ENCODE results near the gene SHC2.
"Not testable (repeated sequence)": the region's sequence is repeated elsewhere in the genome, so short reads cannot be mapped to it uniquely, and the experiment has no call there.

SHC2 gene

DNA sequence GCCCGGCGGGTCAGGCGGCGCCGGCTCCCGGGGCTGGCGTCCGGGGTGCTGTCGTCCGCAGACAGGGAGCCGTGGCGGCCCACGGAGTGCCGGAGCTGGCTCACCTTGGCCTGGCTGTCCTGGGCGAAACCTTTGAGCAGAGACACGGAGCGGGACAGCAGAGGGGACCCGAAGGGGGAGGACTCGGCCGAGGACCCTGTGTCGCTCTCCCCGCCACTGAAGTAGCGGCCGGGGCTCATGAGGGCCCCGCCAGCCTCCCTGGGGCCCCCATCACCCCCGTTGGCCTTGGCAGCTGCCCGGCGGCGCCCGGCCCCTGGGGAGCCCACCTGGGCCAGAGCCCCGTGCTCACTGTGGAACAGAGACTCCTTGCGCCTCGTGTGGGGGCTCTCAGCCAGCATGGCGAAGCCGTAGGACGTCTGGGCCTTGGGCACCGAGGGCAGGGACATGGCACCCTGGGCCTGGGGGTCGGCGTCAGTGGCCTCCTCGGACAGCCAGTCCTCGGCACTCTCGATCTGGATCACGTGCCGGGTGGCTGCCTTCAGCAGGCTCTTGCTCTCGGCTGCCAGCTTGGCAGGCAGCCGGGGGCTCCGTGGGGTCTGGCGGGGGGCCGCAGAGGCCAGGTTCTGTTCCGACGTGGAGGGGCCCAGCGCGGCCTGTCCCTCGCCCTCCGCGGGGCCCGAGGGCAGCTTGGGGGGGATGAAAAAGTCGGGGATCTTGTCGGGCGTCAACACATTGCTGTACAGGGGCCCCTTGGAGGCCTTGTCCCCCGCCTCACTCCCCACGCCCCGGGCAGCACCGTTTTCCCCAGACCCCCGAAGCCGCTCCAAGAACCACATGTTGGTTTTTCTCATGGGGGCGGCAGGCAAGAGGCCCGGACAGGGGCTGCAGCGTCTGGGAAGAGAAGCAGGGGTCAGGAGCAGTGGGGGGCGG is 53.1 kb downstream of the SHC2 start:
- no peak for DNase-seq (ENCODE audit: low read depth in 2 of 2, low spot score in 1 of 2)

DNA sequence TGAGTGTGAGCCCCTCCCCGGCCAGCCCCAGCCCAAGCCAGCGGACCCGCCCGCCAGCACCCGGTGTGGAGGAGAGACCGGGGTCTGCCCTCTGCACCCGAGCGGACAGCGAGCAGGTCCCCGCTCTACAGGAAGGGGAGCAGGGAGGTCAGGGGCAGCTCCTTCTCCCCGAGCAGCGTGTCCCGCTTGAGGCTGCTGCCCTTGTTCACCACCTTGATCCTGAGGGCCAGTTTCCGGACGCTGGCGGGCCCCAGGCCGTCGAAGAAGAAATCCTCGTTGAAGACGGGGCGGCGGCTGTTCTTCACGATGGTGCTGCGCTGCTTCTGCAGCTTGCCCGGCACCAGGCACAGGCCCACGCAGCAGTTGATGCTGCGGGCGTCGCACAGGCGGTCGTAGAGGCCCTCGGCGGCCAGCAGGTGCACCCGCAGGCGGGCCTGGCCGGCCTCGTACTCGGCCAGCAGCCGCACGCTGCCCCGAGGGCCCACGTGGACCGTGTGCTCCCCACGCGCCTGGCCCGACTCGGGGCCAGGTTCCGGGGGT is 53.8 kb downstream of the SHC2 start:
- no peak for DNase-seq (ENCODE audit: low read depth in 2 of 2, low spot score in 1 of 2)

DNA sequence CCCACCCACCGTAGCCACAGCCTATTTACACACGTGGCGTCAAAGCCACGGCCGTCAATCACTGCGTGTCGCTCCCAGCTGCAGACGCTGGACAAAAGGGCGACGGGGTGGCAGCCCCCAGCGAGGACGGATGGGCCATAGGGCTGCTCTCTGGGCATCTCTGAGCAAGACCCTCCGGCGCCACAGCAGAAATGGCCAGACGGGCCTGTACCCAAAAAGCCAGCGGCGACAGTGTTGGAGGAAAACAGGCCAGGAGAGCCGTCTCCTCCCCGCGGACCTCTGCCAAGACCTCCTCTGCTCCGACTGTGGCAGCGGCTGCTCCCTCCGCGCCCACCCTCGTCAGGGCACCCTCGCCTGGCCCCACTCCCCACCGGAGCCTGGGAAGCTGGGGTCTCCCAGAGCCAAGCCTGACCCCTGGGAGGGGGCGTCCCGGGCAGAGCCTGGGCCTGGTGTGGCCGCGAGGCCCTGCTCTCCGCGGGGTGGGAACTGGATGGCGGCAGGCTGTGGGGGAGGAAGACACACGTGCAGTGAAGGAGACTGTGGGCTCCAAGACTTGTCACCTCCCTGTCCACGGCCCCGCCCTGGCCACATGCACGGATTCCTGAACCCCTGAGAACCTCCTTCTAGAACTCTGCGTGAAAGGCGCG is 54.6 kb downstream of the SHC2 start:
- DNase-seq (ENCODE audit: low read depth in 2 of 2, low spot score in 1 of 2): no peak

DNA sequence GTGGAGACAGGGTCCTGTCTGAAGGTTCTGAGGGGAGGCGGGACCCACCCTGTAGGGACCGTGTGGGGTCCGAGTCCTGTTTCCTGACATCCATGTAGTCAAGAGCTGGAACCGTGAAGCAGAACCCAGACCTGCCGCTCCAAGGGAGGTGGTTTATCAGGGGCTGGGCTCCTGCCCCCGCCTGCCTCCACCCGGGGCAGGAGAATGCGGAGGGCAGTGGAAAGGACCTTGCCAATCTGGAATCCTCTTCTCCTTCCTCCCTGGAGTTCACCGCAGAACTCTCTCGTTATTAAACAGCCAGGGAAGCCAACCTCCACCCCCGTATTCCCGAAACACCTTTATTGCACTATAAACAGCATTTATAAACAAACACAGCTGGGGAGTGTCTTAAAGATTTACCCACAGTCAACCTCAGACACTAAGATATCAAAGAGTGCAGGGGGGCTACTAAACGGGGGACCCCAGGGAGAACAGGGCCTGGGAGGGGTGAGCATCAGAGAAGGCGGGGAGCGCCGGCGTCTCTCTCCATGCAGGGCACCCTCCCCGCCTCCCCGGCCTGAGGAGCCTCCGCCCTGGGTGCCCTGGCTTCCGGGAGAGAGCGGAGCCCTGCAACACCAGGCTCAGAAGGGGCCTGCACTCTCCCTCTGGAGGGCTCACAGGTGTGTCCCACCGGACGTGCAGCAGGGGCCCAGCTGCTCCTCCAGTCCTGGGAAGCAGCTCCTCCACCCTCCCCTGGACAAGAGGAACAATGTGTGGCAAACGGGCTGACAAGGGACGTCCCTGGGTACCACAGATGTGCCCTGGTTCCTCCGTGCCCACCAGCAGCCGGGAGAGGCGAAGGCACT is 55.5 kb downstream of the SHC2 start:
- DNase-seq (ENCODE audit: low read depth in 2 of 2, low spot score in 1 of 2): no peak

DNA sequence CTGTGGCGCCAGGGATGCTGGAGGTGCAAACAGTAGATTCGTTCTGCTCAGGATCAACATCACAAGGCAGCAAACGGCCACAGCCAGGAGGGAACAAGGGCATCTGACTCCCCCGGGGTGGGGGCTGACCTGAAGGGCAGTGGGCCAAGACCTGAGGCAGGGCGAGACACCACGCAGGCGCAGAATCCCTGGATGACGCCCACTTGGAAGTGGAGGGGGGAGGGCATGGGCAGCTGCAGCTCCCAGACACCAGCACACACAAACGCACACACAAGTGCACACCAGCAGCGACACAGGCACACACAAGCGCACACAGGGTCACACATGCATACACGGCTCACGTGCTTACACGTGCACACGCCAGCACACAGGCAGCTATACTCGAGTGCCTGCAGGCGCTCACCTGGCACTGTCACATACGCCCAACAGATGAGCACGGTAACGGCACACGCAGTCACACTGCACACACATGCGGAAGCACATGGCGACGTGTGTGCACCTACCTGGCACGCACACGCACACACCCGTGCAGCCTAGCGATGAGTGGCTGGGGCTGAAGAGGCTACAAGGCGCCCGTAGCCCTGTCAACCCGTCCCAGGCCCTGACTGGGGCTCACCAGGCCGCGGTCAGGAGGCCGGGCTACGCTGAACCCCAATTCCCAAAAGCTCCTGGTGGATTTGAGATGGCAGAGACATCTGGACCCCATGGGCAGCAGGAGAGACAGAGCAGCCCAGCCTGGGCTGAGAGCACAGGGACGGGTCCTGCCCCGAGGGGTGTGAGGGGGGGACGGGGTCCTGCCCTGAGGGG is 57.4 kb downstream of the SHC2 start:
- no peak for DNase-seq (ENCODE audit: low read depth in 2 of 2, low spot score in 1 of 2)

DNA sequence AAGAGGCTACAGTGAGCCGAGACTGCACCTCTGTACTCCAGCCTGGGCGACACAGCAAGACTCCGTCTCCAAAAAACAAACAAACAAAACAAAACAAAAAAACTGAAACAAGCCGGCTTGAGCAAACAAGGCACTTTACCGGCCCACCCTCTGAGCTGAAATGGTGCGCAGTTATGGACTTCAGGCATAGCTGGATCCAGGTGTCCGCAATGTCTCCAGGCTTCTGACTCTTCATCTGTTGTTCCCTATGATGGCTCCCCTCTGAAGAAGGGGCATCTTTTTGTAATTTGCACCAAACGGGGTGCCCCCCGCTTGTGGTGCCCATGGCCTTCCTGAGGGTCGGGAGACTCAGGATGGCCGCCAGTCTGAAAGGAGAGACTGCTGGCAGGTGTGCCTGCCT is 58.0 kb downstream of the SHC2 start:
- DNase-seq (ENCODE audit: low read depth in 2 of 2, low spot score in 1 of 2): no peak

DNA sequence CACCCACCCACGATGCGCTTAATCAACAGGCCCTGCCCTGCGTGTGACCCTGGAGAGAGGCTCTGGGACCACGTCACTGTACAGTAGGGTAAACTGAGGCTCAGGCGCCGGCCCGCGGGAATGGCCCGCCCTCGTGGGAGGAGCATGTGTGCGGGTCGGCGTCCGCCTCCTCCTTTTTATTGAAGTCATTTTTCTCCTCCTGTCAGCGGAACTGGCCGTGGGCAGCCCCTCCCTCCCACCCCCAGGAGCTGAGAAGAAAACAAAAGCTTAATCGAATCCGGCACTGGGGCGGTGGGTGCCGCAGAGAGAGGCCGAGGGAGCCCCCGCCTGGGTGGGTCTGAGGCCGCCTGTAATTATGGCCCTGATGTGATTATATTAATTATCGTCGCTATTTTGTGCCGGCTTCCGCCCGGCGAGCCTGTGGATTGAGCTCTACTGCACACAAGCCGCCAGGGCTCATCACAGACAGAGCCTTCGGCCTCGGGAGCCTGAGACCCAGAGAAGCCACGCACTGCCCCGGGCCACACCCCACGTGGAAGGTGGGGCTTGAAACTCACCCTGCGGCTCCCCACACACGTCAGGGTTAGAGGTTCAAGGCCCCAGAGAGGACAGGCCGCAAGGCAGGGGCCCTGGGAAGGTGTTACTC is 58.8 kb downstream of the SHC2 start:
- DNase-seq (ENCODE audit: low read depth in 2 of 2, low spot score in 1 of 2): no peak

DNA sequence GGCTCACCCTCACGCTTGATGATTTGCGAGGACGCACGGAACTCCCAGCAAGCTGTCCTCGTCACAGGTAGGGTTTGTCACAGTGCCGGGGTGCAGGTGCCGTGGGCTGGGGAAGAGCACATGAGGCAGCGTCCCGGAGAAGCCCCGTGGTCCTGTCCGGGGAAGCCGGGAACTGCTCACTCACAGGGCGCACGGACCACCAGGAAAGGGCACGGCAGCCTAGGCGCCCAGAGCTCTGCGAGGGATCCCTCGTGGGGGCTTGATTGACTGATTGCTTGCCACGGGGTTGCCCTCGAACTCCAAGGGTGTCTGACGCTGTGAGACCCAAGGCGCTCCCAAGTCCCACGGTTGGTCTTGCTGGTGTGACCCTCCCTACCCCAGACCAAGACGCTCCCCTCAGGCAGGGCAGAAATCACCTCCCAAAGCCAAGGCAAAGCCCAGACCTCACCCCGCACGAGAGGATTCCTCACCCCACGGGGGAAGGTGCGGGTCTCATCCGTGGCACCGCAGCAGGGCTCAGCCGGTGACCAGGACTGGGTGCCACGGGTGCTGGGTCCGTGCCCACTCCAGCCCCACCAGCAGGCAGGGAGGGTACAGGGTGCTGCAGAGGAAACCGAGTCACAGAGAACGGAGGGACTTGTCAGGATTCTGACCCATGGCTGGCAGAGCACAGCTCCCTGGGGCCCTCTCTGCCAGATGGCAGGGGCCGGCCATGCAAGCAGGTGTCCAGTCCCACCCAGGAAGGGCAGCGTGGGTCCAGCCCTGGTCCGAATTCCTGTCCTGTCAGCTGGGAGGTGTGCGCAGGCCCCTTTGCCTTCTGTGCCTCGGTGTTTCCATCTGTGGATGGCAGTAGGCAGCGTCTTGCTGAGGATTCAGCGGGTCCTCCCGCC is 59.6 kb downstream of the SHC2 start:
- DNase-seq (ENCODE audit: low read depth in 2 of 2, low spot score in 1 of 2): no peak

DNA sequence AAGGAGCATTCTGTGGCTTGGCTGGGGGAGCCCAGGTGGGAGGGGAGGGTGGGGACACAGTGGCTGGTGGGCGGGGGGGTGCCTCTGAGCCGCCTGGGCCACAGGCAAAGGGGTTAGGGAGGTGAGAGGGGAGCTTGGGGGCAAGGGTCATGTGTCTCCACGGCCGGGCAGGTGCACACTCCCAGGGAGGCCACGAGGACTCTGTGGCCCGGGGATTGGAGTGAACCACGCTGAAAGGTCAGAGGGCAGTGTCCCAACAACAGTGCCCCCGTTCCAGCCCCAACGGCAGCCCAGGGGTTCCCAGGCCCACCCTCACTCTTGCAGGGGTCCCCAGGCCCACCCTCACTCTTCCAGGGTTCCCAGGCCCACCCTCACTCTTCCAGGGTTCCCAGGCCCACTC is 61.5 kb downstream of the SHC2 start:
- DNase-seq (ENCODE audit: low read depth in 2 of 2, low spot score in 1 of 2): no peak

DNA sequence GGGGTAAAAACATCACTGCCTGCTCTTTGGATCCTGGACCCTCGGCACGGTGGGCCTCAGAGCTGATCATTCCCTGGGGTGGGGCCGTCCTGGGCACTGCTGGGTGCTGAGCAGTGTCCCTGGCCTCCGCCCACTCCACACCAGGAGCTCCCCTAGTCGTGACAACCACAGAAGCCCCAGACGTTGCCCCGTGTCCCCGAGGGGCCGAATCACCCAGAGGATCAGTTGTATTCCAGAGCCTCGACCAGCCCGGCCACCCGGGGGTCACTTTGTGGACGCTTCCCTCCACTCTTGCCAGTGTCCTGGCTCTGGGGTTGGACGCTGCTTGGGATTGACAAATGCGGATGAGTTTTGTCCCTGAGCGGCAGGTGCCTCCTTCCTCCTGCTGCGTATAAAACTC is 62.1 kb downstream of the SHC2 start:
- no peak for DNase-seq (ENCODE audit: low read depth in 2 of 2, low spot score in 1 of 2)

DNA sequence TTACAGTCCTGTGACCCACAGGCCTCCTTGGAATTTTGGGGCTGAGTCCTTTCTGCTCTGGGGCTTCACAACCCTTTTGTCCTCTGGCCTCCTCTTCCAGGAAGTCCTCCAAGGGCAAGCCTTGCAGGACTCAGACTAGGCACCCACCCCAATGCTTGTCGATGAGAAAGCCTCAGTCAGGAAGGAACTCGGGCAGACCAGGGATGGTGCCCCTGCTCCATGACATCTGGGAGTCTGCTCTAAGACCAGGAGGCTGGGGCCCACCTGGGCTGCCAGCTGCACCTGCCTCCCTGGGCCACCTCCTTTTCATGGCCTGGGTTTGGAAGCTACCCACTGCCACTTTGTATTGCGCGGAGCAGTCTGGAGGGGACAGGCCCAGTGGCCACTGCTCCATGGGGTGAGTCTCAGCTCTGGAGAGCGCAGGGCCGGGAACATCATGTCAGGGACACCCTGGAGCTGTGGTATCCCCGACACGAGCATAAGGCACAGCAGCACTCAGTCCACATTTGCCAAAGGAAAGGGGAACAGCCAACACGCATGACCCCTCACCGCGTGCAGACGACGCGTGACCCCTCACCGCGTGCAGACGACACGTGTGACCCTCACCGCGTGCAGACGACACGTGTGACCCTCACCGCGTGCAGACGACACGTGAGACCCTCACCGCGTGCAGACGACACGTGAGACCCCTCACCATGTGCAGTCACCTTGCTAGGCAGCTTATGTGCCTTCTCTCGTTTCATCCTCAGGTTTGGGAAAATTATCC is 62.7 kb downstream of the SHC2 start:
- no peak for DNase-seq (ENCODE audit: low read depth in 2 of 2, low spot score in 1 of 2)

DNA sequence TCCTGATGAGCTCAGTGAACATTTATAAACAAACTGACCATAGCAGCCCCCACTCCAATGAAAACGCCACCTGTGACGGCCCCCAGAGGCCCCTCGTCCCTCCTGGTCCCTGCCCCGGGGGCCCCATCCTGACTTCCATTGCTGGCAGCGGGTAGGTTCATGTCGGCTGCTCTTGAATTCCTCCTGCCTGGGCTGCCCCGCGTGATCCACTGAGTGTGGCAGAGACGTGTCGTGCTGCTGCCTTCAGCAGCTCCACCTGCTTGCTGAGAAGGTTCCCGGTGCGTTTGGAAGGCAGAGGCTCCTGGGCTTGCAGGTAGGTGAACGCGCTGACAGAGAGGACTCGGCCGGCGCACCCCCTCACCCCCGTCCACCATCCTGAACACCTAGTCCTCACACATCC is 63.5 kb downstream of the SHC2 start:
- no peak for DNase-seq (ENCODE audit: low read depth in 2 of 2, low spot score in 1 of 2)

DNA sequence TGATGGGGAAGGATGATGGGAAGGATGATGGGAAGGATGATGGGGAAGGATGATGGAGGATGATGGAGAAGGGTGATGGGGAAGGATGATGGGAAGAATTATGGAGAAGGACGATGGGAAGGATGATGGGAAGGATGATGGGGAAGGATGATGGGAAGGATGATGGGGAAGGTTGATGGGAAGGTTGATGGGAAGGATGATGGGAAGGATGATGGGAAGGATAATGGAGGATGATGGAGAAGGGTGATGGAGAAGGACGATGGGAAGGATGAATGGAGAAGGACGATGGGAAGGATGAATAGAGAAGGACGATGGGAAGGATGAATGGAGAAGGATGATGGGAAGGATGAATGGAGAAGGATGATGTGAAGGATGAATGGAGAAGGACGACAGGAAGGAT is 65.4 kb downstream of the SHC2 start:
- no peak for DNase-seq (ENCODE audit: low read depth in 2 of 2, low spot score in 1 of 2)

DNA sequence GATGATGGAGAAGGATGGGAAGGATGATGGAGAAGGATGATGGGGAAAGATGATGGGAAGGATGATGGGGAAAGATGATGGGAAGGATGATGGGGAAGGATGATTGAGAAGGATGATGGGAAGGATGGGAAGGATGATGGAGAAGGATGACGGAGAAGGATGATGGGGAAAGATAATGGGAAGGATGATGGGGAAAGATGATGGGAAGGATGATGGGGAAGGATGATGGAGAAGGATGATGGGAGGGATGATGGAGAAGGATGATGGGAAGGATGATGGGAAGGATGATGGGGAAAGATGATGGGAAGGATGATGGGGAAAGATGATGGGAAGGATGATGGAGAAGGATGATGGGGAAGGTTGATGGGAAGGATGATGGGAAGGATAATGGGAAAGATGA is 66.0 kb downstream of the SHC2 start:
- not testable (repeated sequence) for DNase-seq (ENCODE audit: low read depth in 2 of 2, low spot score in 1 of 2)

DNA sequence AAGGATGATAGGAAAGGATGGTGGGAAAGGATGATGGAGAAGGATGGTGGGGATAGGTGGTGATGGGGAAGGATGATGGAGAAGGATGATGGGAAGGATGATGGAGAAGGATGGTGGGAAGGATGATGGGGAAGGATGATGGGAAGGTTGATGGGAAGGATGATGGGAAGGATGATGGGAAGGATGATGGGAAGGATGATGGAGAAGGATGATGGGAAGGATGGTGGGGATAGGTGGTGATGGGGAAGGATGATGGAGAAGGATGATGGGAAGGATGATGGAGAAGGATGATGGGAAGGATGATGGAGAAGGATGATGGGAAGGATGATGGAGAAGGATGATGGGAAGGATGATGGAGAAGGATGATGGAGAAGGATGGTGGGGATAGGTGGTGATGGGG is 67.3 kb downstream of the SHC2 start:
- DNase-seq (ENCODE audit: low read depth in 2 of 2, low spot score in 1 of 2): not testable (repeated sequence)

DNA sequence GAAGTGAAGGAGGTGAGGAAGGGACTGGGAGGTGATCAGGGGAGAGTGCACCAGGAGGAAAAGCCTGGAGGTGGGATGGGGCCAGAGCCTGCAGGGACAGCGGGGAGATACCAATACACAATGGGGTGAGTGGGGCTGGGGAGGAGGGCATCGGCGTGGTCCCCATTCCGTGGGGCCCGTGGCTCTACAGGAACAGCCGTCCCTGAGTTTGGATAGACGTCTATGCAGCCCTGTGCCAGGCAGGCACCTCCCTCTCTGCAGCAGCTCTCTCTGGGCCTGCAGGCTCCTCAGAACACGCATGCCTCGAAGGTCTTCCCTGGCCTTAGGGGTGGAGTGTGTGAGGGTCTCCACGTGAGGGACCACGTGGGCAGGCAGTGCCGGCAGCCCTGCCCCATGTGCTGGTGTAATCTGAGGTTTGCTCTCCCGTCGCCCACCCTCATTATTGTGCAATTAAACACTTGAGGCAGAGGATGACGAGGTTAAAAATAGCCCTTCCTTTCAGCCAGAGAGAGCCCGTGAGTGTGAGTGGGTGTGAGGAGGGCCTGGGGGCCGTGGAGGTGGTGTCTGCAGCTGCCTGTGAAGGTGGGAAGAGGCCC is 68.4 kb downstream of the SHC2 start:
- DNase-seq (ENCODE audit: low read depth in 2 of 2, low spot score in 1 of 2): no peak

DNA sequence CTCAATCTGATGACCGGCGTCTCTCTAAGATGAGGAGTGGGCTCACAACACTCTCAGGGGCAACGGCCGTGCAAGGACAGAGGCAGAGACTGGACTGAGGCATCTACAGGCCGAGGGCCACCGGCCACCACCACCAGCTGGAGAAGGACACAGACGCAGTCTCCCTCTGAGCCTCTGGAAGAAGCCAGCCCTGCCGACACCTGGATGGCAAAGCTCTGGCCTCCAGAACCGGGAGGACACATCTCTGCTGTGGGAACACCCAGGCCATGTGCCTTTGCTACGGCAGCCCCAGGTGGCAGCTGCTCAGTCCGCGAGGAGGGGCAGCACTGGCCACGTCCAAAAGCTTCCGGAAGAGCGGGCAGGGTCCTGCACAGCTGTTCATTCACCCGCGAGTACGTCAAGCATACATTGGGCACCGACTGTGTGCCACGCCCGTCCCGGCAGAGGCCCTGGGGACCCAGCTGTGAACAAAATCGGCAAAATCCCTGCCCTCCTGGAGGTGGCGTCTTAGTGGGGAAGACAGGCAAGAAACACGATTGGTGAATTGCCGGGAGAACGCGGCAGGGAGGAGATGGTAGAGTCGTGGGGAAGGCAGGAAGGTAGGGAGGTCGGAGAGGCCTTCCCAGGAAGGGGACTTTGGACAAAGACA is 69.0 kb downstream of the SHC2 start:
- DNase-seq (ENCODE audit: low read depth in 2 of 2, low spot score in 1 of 2): no peak

DNA sequence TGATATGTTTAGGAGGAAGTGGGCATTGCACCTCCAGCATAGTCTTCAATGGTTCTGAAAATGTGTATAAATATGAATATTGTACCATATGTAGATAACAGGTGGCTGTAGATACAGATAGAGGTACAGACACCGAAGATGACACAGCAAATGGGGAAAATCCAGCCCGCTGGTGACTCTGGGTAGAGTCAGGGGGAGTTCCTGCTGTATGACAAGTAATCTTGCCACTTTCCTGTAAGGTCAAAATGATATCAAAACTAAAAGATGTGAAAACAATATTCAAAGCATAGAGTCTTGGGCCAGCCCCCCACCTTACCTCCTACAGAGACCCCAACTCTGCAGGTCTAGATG is 69.7 kb downstream of the SHC2 start:
- DNase-seq (ENCODE audit: low read depth in 2 of 2, low spot score in 1 of 2): no peak
